ENCODE measurements around the gene SMCO3.
A peak's percentile ranks its signal among the peaks of the same experiment; 100 is the strongest.

The SMCO3 gene

DNA sequence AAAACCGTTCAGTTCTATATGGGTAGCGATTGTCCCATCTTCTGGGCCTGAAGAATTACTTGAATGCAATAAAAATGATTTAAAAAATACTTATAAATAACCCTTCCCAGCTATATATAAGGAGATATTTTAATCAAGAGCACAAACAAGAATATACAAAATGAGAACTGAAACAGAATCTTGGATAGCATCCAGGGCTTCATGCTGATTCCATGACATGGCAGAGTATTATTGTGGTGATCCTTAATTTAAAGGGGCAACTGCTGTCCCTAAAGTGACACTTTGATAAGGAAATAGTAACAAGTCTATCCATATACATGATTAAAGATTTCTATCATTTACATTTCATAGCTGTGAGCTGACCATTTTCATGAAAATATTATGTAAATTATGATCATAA, 29.5 kb downstream of the SMCO3 start:
- TF ChIP-seq, protein P1, sequence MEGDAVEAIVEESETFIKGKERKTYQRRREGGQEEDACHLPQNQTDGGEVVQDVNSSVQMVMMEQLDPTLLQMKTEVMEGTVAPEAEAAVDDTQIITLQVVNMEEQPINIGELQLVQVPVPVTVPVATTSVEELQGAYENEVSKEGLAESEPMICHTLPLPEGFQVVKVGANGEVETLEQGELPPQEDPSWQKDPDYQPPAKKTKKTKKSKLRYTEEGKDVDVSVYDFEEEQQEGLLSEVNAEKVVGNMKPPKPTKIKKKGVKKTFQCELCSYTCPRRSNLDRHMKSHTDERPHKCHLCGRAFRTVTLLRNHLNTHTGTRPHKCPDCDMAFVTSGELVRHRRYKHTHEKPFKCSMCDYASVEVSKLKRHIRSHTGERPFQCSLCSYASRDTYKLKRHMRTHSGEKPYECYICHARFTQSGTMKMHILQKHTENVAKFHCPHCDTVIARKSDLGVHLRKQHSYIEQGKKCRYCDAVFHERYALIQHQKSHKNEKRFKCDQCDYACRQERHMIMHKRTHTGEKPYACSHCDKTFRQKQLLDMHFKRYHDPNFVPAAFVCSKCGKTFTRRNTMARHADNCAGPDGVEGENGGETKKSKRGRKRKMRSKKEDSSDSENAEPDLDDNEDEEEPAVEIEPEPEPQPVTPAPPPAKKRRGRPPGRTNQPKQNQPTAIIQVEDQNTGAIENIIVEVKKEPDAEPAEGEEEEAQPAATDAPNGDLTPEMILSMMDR (IDR thresholded peaks at IDR 0.05; ENCODE audit: low read depth, low read length): no peak
- H3K4me3 ChIP-seq (ENCODE audit: low read depth, low read length): no peak overlapping the region

DNA sequence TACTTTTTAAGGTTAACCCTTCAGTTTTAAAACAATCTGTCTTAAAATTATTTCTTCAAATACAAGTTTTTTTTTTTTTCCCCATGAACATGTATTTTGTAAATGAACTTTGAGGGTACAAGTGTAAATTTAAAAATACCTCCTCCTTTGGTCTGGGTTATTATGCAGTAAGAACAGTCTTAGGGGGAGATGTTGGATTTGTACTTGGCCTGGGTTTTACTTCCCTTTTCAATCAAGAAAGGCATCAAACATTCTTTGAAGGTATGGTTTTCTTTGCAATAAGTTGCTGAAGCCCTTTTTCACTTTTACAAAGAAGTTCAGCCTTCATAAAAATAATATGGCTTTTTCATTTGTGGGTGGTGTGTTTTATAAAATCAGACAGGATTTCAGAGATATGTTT, 31.2 kb downstream of the SMCO3 start:
- TF ChIP-seq, protein P1 (IDR thresholded peaks at IDR 0.05; ENCODE audit: low read depth, low read length): no peak
- H3K4me3 ChIP-seq (ENCODE audit: low read depth, low read length): no peak overlapping the region

DNA sequence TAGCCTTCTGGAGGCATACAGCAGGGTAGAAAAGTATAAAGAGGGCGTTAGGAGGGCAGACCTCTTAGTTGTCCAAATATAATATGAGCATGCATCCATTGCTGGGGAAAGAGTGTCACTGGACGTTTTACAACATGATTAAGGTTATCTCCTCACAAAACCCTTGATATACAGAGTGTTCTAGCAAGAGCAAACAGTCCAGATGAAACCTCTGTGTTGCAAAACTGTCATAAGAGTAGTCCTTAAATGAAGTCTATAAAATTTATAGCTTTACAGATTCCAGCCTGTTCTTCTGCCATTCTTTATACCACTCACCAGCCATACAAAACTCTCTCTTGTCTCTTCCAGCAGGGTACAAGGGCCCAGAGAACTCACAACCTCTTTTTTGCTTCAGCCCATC, 32.4 kb downstream of the SMCO3 start:
- TF ChIP-seq, protein P1 (IDR thresholded peaks at IDR 0.05; ENCODE audit: low read depth, low read length): no peak
- H3K4me3 ChIP-seq (ENCODE audit: low read depth, low read length): no peak overlapping the region

DNA sequence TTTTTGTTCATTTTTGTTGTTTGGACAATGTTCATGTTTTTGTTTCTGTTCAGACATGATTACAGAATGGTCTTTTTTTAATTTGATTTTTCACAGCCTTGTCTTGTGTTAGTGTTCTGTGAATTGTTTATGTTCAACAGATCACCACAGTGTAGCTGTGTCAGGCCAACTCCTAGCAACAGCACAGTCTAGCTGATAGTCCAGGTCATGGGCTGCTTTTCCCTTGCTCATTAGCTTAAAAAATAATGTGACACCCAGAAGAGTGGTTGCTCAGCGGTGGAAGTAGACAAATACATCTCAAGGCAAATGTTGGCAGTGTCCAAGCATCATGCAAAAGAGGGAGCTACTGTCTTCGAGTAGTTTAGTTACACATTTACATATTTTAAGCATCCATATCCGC, 33.1 kb downstream of the SMCO3 start:
- no peak overlapping the region for H3K4me3 ChIP-seq (ENCODE audit: low read depth, low read length)
- TF ChIP-seq, protein P1 (IDR thresholded peaks at IDR 0.05; ENCODE audit: low read depth, low read length): no peak

DNA sequence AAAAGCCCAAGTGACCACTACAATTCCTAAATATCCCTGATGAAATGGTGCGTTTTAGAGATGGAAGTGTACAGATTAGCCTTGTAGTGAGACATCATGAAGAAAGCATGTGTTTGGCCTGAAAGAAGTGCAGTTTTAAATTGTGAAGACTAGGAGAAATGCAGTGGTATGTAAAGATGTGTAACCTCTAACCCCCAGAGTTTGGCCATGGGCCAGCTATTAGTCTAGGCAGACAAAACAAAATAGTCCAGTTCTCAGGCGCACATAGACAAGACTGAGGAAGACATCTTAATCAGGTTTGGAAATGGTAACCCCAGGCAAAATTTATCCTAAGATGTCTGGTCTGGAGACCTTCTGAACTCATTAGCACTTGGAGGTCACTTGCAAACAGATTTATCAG, 34.1 kb downstream of the SMCO3 start:
- H3K4me3 ChIP-seq (ENCODE audit: low read depth, low read length): no peak overlapping the region
- TF ChIP-seq, protein P1 (IDR thresholded peaks at IDR 0.05; ENCODE audit: low read depth, low read length): no peak

DNA sequence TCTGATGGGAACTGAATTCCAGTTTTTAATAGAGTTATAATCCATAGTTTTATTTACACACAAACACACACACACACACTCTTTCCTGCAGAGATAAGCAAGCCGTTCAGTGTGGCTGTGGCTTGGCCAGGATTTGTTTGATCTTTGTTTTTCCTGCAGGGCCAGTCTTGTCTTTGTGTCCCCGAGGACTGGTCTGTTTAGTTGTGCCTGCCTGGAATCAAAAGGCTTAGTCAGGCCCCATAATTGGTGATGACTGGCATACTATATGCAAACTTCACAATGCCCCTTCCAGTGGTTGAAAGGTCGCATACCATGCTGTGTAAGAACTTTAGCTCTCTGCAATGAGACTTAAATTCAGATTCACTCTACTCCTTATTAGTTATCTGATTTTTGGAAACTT, 36.7 kb downstream of the SMCO3 start:
- H3K4me3 ChIP-seq (ENCODE audit: low read depth, low read length): no peak overlapping the region
- TF ChIP-seq, protein P1 (IDR thresholded peaks at IDR 0.05; ENCODE audit: low read depth, low read length): no peak

DNA sequence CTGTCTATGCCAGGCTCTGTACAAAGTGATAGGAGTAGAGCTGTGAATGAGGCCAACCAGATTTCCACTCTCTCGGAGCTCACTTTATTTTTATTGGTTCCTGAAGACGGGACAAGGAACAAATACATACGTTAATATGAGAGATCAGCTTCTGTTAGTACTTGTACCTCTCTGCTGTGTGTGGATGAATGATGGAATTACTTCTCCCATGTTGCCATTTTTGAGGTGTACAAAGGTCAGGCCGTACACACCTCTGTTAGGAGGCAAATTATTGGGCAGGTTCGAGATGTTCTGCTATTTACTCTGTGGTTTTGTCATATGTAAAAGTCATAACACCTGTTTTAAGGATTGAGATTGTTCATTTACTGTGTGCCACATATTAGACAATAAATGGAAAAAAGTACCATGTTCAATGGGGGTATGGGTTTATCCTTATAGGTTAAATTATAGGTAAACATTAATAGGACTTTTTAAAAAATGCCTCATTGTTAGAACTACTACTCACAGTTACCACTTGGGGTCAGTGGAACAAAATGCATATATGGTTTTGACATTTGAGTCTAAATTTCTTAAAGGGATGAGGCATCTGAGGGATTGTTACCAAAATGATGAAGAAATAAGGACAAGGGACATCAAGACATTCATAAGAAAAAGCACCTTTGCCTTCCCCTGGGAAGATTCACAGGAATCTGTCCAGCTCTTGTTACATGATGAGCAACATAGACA, 37.6 kb downstream of the SMCO3 start:
- peak overlapping the region; percentile 88 for H3K4me3 ChIP-seq (ENCODE audit: low read depth, low read length)
- TF ChIP-seq, protein P1 (IDR thresholded peaks at IDR 0.05; ENCODE audit: low read depth, low read length): no peak
